GM12874 (cell line): ENCODE data around the gene SPATC1L.

Experiments
- TF ChIP-seq, protein P1 (sequence below): IDR thresholded peaks from 2 replicates; pipeline ENCODE4 v1.5.1; 2011; ENCODE audit warnings: low read depth, mild to moderate bottlenecking, control low read depth, low read length, moderate library complexity; ENCODE audit not compliant: insufficient read depth

Gene SPATC1L

DNA sequence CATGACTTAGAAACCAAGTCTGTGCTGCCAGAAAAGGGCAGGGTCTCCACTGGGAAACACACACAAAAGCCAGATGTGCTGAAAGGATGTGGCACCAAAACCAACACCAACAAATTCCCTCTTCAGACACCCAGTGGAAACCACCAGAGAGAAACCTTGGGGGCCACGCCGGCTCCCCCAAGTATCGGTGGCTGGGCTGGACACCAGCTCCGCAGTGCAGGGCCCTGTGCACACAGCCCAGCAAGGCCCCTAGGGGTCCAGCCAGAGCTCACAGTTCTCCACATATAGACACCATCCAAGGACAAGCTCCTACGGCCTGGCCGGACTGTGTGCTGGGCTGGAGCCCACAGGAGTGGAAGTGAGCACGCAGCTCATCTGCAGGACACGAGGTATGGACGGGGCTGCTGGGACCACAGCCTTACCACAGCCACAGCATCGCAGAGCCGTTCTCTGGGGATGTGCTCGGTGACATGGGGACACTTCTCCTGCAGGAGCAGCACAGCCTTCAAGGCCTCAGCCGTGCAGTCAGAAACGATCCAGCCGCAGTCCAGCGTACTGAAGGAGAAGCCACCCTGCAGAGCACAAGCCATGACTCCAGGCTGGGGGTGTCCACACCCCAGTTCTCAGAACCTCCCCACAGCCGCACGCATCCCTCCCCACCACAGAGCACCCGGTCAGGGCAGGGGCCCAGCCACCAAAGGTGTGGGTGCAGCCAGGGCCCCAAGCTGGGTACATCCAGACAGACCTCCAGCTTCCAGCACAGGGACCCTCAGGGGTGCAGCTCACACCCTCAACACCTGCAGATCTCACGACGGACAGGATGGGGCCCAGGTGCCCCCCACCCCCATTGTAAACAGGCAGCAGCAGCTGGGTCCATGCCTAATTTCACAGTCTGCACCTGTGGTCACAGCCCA is 23.0 kb upstream of the SPATC1L start:
- TF ChIP-seq, protein P1, sequence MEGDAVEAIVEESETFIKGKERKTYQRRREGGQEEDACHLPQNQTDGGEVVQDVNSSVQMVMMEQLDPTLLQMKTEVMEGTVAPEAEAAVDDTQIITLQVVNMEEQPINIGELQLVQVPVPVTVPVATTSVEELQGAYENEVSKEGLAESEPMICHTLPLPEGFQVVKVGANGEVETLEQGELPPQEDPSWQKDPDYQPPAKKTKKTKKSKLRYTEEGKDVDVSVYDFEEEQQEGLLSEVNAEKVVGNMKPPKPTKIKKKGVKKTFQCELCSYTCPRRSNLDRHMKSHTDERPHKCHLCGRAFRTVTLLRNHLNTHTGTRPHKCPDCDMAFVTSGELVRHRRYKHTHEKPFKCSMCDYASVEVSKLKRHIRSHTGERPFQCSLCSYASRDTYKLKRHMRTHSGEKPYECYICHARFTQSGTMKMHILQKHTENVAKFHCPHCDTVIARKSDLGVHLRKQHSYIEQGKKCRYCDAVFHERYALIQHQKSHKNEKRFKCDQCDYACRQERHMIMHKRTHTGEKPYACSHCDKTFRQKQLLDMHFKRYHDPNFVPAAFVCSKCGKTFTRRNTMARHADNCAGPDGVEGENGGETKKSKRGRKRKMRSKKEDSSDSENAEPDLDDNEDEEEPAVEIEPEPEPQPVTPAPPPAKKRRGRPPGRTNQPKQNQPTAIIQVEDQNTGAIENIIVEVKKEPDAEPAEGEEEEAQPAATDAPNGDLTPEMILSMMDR, result no peak

DNA sequence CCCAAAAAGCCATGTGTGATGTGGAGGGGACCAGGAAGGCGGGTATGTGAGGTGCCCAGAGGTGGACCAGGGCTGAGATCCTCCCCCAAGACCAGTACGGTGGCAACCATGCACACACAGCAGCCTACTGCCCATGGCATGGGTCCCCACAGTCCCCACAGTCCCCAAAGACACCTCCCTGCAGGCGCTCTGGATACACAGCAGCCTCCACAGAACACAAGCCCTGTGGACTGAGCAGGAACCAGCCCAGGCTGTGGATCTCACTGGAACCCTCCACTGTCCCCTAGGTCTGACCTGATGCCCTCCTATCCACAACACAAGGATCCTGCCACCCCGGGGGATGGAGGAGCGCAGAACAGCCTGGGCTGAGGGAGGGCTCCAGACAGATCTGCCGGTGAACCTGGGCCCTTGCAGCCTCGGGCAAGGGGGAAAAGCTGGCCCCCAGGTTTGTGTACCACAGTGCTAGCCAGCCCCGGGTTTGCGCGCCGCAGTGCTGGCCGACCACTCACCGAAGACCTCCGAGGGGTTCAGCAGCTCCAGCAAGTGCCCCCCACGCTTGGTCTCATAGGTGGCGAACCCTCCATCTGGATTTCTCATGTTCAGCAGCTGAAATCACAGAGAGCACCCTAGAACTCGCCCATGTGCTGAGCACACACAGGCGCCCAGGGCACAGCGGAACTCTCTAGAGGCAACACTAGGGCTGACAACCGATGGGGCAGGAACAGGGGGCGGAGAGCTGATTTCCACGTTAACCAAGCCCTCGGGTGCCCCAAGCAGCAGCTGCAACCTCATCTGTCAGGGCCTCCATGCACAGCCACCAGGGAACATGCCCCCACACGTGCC is 22.1 kb upstream of the SPATC1L start:
- TF ChIP-seq, protein P1, result no peak

DNA sequence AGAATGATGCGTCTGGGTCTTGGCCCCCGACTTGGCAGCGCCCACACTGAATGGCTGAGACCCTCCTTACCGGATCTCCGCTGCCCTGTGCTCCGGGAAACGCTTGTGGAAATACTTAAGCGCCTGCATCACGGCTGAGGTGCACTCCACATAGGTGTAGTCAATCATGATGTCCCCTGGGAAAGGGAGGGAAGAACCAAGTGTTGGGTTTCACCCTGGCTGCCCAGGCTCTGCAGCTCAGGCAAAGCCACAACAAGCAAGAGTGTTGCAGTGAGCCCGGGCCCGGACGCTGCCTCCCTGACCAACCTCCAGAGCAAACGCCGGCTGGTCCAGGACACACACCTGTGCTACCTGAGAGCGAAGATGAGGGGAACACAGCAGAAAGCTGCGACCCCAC is 21.5 kb upstream of the SPATC1L start:
- TF ChIP-seq, protein P1, result no peak

DNA sequence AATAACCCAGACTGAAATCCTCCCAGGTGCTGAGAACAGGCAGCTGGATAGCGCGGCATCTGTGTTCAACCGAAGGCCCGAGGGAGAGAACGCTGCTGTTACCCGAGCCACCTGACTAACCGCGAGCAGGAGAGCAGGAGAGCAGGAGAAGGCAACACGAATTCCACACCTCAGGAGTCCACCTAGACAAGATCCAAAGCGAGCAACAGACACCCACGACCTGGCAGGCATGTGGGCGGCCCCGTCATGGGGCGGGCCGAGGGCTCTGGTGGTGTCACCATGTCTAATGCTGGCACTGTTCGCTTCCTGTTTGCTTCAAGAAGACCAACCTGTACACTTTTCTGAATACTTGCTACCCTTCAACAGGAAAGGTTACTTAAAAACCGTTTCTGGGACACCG is 20.9 kb upstream of the SPATC1L start:
- TF ChIP-seq, protein P1, result no peak

DNA sequence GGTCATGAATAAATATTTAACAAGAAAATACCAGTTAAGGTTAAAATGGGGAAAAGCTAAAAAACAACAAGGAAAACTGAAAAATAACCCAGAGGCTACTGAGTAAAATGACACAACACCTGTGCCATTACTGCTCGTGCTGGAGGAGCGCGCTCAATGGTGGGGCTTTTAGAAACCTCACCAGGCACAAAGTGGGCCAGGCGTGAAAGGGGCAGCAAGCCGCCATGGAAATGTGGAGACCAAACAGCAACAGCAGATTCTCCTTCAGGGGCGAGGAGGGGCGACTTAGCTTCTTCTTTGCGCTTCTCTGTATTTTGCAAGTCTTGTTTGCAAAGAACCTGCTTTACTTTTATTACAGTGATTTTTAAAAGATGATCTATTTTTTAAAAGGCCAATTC is 18.9 kb upstream of the SPATC1L start:
- TF ChIP-seq, protein P1, result no peak

DNA sequence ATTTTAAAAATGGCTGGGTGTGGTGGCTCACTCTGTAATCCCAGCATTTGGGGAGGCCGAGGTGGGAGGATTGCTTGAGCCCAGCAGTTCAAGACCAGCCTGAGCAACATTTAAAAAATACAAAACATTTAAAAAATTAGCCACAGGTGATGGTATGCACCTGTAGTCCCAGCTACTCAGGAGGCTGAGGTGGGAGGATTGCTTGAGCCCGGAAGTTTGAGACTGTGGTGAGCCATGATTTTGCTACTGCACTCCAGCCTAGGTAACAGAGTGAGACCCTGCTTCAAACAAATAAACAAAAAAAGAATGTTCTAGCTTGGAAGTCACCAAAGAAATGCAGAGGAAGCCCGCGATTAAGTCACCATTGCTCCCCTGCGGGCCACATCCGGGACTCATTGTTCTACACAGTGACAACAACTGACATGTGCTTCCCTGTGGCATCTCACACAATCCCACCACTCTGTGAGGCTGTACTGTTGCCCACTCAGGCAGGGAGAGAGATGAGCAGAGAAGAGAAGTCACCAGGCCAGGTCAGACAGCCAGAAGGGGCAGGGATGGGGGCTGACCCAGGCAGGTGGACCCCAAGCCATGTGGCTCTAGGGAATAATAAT is 18.4 kb upstream of the SPATC1L start:
- TF ChIP-seq, protein P1, result no peak
